Measurements from ENCODE around the gene HEMGN.

The HEMGN gene

DNA sequence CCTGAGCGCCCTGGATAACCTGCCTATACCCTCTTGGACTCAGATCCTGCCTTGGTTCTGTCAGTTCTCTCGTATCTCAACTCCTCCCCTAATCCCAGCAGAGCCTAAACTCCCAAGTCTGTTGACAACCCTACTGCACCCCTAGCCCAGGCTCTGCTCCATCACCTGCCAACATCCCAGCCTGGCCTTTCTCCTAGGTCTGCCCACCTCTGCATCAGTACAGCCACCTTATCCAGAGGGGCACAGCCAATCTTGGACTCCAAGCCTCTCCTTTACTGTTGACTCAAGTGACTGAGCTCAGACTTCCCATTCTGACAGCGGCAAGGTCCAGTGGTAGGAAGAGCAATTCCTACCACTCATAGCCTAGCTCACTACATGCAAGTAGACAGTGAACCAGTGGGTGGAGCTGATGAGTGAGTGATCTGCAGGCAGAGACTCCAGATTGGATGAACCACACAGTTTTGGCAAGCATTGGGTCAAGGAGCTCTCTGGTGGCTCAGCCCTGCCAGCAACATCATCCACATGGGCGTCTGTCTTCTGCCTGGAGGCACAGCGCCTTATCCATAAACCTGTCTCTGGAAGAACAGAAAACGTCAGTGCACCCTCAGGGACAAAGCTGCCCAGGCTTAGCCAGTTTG lies 42.2 kb downstream of the HEMGN start:
- DNase-seq (ENCODE audit: low read depth in 2 of 2), result no peak

DNA sequence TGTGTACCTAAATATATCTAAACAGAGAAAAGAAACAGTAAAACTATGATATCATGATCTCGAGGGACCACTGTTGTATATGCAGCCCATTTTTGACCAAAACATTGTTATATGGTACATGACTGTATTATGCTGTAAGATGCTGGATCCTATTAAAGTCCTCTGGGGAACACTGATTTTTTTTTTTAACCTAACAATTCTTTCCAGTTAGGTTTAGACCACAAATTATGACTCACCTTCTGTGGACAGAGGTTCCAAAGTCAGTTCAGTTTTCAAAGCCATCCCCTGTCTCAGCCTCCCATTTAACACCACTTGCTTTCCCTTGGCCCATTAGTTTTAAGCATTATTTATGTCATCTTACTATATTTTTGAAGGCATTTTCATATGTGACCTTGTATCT lies 42.8 kb downstream of the HEMGN start:
- no peak for DNase-seq (ENCODE audit: low read depth in 2 of 2)

DNA sequence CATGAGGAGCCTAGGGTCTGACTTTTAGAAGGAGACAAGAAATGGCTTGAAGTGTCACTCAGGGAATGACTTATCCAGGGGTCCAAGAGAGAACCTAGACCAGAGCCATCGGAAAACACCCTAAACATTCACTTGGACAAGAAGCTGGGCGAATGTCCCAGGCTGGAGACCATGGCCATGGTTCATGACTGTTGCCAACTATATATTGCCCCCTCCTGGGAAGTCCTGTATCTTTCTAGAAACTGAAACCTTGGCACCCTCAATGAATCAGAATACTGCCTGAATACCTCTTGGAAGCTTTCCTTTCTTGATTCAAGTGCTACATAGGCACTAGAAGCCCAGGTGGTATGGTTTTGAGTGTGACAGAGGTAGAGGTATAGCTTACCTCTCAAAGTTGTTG lies 45.6 kb downstream of the HEMGN start:
- no peak for DNase-seq (ENCODE audit: low read depth in 2 of 2)

DNA sequence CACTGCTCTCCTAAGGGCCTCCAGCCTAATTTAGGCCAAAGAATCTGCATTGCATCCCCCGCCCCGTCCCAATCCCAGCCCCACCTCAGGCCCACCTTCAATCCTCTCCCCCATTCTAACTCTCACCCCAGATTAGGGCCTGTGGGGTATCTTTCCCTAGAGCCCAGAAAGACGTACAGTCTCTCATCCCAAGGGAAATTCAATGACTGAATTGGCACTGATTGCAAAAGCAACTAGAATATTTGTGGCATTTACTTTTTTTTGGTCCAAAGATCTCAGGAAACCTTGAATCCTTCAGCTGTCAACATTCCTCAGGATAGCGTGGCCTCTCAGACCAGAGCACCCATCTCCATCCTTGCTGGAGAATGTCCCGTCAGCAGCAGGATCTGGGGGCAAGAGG lies 46.2 kb downstream of the HEMGN start:
- DNase-seq (ENCODE audit: low read depth in 2 of 2), result no peak

DNA sequence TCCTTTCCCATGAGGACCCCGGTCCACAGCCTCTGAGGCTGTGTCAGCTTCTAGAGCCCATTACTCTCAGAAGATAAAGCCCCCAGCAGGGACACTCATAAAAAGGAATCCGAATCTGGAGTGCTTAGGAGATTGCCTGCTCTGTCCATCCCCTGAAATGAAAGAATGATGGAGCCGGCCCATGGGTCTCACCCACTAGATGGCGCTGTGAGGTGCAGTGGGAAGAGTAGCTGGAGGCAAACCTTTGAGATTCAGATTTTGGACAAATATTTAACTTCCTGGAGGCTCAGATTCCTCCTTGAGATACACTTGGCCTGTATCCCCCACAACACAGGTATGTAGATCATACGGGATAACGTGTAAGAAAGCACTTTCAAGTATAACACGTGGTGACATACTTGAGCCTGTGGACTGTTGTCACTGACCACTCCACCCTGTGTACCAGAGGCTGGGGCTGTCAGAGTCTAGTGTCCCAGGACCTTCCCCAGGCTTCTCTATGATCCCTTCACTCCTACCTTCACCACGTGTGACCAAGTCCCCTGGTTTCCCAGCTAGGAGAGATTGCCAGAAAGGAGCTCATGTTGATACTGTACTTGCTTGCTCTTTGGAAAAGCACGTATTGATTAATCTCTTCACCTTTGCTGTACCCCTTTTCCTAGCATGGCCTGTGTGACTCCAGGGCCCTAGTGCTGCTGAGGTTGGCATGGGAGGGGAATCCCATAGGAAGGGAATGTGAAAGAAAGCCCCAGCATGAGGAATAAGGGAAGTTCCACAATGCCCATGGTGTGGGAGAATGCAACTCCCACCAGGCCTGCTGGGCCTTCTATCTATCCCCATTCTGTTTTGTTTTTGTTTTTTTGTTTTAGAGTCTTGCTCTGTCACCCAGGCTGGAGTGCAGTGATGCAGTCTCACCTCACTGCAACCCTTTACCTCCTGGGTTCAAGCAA lies 47.8 kb downstream of the HEMGN start:
- peak; percentile 36 to 62 for DNase-seq (ENCODE audit: low read depth in 2 of 2)

DNA sequence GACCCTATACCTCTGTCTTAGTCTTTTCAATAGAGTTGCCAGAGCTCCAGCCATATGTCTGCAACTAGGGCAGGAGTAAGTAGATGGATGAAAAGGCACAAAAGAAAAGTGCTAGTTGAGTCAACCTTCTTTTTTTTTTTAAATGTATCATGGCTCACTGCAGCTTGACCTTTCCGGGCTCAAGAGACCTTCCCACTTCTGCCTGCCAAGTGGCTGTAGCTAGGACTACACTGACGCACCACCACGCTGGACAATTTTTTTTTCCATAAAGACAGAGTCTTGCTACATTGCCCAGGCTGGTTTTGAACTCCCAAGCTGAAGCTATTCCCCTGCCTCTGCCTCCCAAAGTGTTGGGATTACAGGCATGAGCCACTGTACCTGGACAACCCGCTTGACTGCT lies 57.6 kb downstream of the HEMGN start:
- no peak for DNase-seq (ENCODE audit: low read depth in 2 of 2)
